Fibroblast of lung (primary cell): ENCODE data around the gene SAFB2. TPM values are rescaled to one million over a fixed set of nuclear protein-coding genes. Genes with fewer than 3 reads are reported as not detected.

Experiments used
- DNase-seq, 2 donors: peaks; one replicate each; pipeline versions ENCODE4 v3.0.0 to v3.0.0-alpha.2; 2010; ENCODE audit warnings: low read depth in 2 of 2
- H2AFZ ChIP-seq: 2 replicates; pipeline ENCODE4 v1.5.1; 2012; ENCODE audit warnings: low read length, control low read depth, inconsistent platforms
- H3K27ac ChIP-seq: 2 replicates; pipeline ENCODE4 v1.5.1; 2011; ENCODE audit warnings: low read length, control low read depth; ENCODE audit not compliant: insufficient read depth
- H3K27me3 ChIP-seq: 2 replicates; pipeline ENCODE4 v1.5.1; 2011; ENCODE audit warnings: mild to moderate bottlenecking, low read length; ENCODE audit not compliant: control insufficient read depth, insufficient read depth
- H3K36me3 ChIP-seq: 2 replicates; pipeline ENCODE4 v1.5.1; 2011; ENCODE audit warnings: low read length; ENCODE audit not compliant: control insufficient read depth, insufficient read depth
- H3K4me1 ChIP-seq: 2 replicates; pipeline ENCODE4 v1.5.1; 2011; ENCODE audit warnings: low read length; ENCODE audit not compliant: control insufficient read depth, insufficient read depth; ENCODE audit errors: extremely low read depth
- H3K4me2 ChIP-seq: 2 replicates; pipeline ENCODE4 v1.5.1; 2011; ENCODE audit warnings: low read length, control low read depth; ENCODE audit not compliant: insufficient read depth; ENCODE audit errors: extremely low read depth
- H3K4me3 ChIP-seq, 4 experiments: fragments of 200-600 bp in 1 of 4; sonication (generic) in 1 of 4; replicated peaks in 1 of 4; 2 replicates each; pipeline ENCODE4 v1.5.1; 2011 to 2016; ENCODE audit warnings: low read length in 4 of 4, low read depth in 3 of 4, mild to moderate bottlenecking in 3 of 4, control low read depth in 2 of 4, inconsistent platforms in 1 of 4, mixed read lengths in 1 of 4; ENCODE audit not compliant: insufficient read depth in 1 of 4; ENCODE audit errors: control extremely low read depth in 1 of 4
- H3K79me2 ChIP-seq: 2 replicates; pipeline ENCODE4 v1.5.1; 2012; ENCODE audit warnings: mild to moderate bottlenecking, low read length, inconsistent platforms; ENCODE audit not compliant: control insufficient read depth, insufficient read depth
- H3K9ac ChIP-seq: 2 replicates; pipeline ENCODE4 v1.5.1; 2011; ENCODE audit warnings: mild to moderate bottlenecking, low read length, control low read depth; ENCODE audit not compliant: insufficient read depth
- H3K9me3 ChIP-seq: 2 replicates; pipeline ENCODE4 v1.5.1; 2012; ENCODE audit warnings: low read depth, low read length; ENCODE audit not compliant: control insufficient read depth, insufficient read depth
- H4K20me1 ChIP-seq: 2 replicates; pipeline ENCODE4 v1.5.1; 2011; ENCODE audit warnings: low read length; ENCODE audit not compliant: control insufficient read depth, insufficient read depth; ENCODE audit errors: extremely low read depth
- EZH2 ChIP-seq: IDR thresholded peaks from 2 replicates; pipeline ENCODE4 v1.5.1; 2012; ENCODE audit warnings: low read length, control low read depth, mild to moderate bottlenecking; ENCODE audit errors: missing control alignments
- polyA plus RNA-seq, 2 donors: library from polyadenylated mRNA; depleted of rRNA in 1 of 2; stranded (reverse) in 1 of 2; unstranded in 1 of 2; fragments of >200 nt; gene quantifications; 2 replicates each; pipeline ENCODE4 v1.2.1, GENCODE V29; 2011 to 2012; ENCODE audit warnings: missing spikeins in 1 of 2
- total RNA-seq: library from RNA; depleted of rRNA; stranded (reverse); fragments of >200 nt; gene quantifications from 2 replicates; pipeline ENCODE4 v1.2.1, GENCODE V29; 2014
- TF ChIP-seq, protein P1 (sequence below), 2 donors: IDR thresholded peaks in 1 of 2; conservative IDR thresholded peaks in 1 of 2; 1 replicate in 1 of 2; 2 replicates in 1 of 2; pipeline ENCODE4 v1.5.1; 2011 to 2012; ENCODE audit warnings: low read length in 2 of 2, control low read depth in 1 of 2, inconsistent platforms in 1 of 2, low read depth in 1 of 2, mild to moderate bottlenecking in 1 of 2

The SAFB2 gene
- total and polyA plus RNA-seq, 2 donors (not counting 1 experiment from before 2014, with no cell fraction given): 16.9 to 35.8 TPM

DNA sequence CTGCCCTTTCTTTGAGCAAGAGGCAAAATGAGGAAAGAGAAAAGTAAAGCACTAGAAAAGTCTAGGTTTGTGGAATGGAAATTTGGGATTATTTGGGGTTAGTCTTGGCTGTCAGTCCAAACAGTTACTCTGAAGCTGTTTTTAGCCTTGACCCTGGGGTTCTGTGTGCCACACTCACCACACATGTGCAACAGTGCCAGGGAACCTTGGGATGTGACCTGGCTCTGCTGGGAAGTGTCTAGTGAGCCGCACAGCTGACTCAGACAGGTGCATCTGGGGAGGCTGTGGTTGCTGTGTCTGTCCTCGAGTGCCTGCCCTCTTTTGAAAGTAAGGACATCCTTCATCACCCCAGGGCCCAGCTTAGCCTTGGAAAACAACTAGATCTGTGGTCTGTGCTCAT, 41.9 kb upstream of the SAFB2 start:
- Histone ChIP-seq H3K79me2 (no peaks in the 10 kb centered on the region), H4K20me1 (no peaks in the 10 kb centered on the region), H3K4me2 (no peak overlapping the region)

DNA sequence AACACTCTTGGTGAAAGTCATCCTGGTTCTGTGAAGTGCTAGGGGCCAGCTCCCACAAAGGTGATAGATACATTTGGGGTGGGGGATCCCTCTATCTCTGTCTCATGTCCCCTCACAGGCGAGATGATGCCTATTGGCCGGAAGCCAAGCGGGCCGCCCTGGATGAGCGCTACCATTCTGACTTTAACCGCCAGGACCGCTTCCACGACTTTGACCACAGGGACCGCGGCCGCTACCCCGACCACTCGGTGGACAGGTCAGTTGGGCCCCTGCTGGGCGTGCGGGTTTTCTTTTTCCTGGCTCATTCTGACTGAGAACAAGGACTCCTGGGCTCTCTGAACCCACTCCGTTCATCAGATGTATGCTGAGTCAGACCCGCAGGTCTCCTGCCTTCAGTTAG, 41.3 kb upstream of the SAFB2 start:
- peaks cover 28% of the 10 kb centered on the region for H3K36me3 ChIP-seq
- H4K20me1 ChIP-seq: no peaks in the 10 kb centered on the region

More for the DNA sequence above, 41.9 kb upstream of the SAFB2 start:
- DNase-seq: no peak
- H3K4me1 ChIP-seq: peaks cover 3% of the 10 kb centered on the region
- H3K9ac ChIP-seq: no peak overlapping the region
- H2AFZ ChIP-seq: no peak overlapping the region
- peaks cover 33% of the 10 kb centered on the region for H3K36me3 ChIP-seq
- no peaks in the 10 kb centered on the region for H3K9me3 ChIP-seq
- TF ChIP-seq, protein P1, sequence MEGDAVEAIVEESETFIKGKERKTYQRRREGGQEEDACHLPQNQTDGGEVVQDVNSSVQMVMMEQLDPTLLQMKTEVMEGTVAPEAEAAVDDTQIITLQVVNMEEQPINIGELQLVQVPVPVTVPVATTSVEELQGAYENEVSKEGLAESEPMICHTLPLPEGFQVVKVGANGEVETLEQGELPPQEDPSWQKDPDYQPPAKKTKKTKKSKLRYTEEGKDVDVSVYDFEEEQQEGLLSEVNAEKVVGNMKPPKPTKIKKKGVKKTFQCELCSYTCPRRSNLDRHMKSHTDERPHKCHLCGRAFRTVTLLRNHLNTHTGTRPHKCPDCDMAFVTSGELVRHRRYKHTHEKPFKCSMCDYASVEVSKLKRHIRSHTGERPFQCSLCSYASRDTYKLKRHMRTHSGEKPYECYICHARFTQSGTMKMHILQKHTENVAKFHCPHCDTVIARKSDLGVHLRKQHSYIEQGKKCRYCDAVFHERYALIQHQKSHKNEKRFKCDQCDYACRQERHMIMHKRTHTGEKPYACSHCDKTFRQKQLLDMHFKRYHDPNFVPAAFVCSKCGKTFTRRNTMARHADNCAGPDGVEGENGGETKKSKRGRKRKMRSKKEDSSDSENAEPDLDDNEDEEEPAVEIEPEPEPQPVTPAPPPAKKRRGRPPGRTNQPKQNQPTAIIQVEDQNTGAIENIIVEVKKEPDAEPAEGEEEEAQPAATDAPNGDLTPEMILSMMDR (conservative IDR thresholded peaks at IDR 0.05 in 1 of 2, IDR thresholded peaks at IDR 0.05 in 1 of 2; ENCODE audit: low read depth in 1 of 2, low read length in 2 of 2): no peak
- no peak for TF ChIP-seq EZH2
- no peak overlapping the region for H3K27ac ChIP-seq
- no peak overlapping the region for H3K4me3 ChIP-seq
- no peaks in the 10 kb centered on the region for H3K27me3 ChIP-seq

DNA sequence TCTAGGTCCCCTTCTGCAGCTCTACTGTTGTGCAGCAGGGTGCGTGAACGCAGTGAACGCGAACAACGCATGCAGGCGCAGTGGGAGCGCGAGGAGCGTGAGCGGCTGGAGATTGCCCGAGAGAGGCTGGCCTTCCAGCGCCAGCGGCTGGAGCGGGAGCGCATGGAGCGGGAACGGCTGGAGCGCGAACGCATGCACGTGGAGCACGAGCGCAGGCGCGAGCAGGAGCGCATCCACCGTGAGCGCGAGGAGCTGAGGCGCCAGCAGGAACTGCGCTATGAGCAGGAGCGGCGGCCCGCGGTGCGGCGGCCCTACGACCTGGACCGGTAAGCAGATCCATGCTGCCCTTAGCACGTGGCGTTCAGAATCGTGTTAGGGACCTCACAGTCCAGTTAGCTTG, 38.9 kb upstream of the SAFB2 start:
- H3K9ac ChIP-seq: no peak overlapping the region
- TF ChIP-seq, protein P1 (conservative IDR thresholded peaks at IDR 0.05 in 1 of 2, IDR thresholded peaks at IDR 0.05 in 1 of 2; ENCODE audit: low read depth in 1 of 2, low read length in 2 of 2): no peak
- TF ChIP-seq EZH2: no peak
- no peaks in the 10 kb centered on the region for H4K20me1 ChIP-seq
- no peaks in the 10 kb centered on the region for H3K9me3 ChIP-seq
- peaks cover 14% of the 10 kb centered on the region for H3K36me3 ChIP-seq
- no peaks in the 10 kb centered on the region for H3K27me3 ChIP-seq
- no peak overlapping the region for H3K4me2 ChIP-seq
- no peak overlapping the region for H3K4me3 ChIP-seq
- no peak for DNase-seq
- H3K4me1 ChIP-seq: peaks cover 3% of the 10 kb centered on the region
- no peak overlapping the region for H3K27ac ChIP-seq
- H2AFZ ChIP-seq: no peak overlapping the region
- no peaks in the 10 kb centered on the region for H3K79me2 ChIP-seq

More for the DNA sequence above, 41.3 kb upstream of the SAFB2 start:
- Histone ChIP-seq H3K4me2 (no peak overlapping the region), H3K4me1 (peaks cover 3% of the 10 kb centered on the region), H3K27ac (no peak overlapping the region), H3K27me3 (no peaks in the 10 kb centered on the region), H3K9me3 (no peaks in the 10 kb centered on the region), H2AFZ (no peak overlapping the region), H3K4me3 (no peak overlapping the region), H3K79me2 (no peaks in the 10 kb centered on the region), H3K9ac (no peak overlapping the region)
- TF ChIP-seq, protein P1 (conservative IDR thresholded peaks at IDR 0.05 in 1 of 2, IDR thresholded peaks at IDR 0.05 in 1 of 2; ENCODE audit: low read depth in 1 of 2, low read length in 2 of 2): no peak
- no peak for TF ChIP-seq EZH2
- no peak for DNase-seq
